Natural killer cell treated with Interleukin-12 subunit alpha and Interleukin-12 subunit beta and Interleukin-15 and Interleukin-18, amount 100 ng/mL, for 72 hours (primary cell): ENCODE data around the gene WDR13. TPM values are rescaled to one million over a fixed set of nuclear protein-coding genes. Genes with fewer than 3 reads are reported as not detected.
"Not testable (repeated sequence)": the region's sequence is repeated elsewhere in the genome, so short reads cannot be mapped to it uniquely, and the experiment has no call there.

Source experiments
- ATAC-seq, 2 donors: fragments of 150-1000 bp; cut with Tn5 transposase in 1 of 2; sonication (Bioruptor Pico), chemical (Tn5 transposase) in 1 of 2; 2 replicates each; pipeline ENCODE4 v1.10.0; 2021
- DNase-seq: peaks from one replicate; pipeline ENCODE4 v3.0.0; 2022; ENCODE audit warnings: low spot score
- H3K27ac Mint-ChIP-seq, 2 donors: 1 replicate in 1 of 2; 2 replicates in 1 of 2; pipeline ENCODE4 v1.8.0; 2022; ENCODE audit warnings: mixed read lengths in 2 of 2, mild to moderate bottlenecking in 1 of 2, moderate library complexity in 1 of 2
- H3K27me3 Mint-ChIP-seq, 2 donors: 1 replicate in 1 of 2; 2 replicates in 1 of 2; pipeline ENCODE4 v1.8.0; 2022; ENCODE audit warnings: mixed read lengths in 2 of 2
- H3K36me3 Mint-ChIP-seq: one replicate; pipeline ENCODE4 v1.8.0; 2022; ENCODE audit warnings: mixed read lengths
- H3K4me1 Mint-ChIP-seq, 2 donors: 1 replicate in 1 of 2; 2 replicates in 1 of 2; pipeline ENCODE4 v1.8.0; 2022; ENCODE audit warnings: low read depth in 2 of 2, mixed read lengths in 2 of 2, mild to moderate bottlenecking in 1 of 2
- H3K4me3 Mint-ChIP-seq: one replicate; pipeline ENCODE4 v1.8.0; 2022; ENCODE audit warnings: mixed read lengths
- H3K9me3 Mint-ChIP-seq: 2 replicates; pipeline ENCODE4 v1.8.0; 2022; ENCODE audit warnings: mixed read lengths
- total RNA-seq, 2 donors: library from RNA; stranded (reverse); gene quantifications; one replicate each; pipeline ENCODE4 v1.2.3, GENCODE V29; 2022

WDR13 gene
- 10 to 100 TPM; 39.7 to 64.7 TPM for total RNA-seq

GRCh38 chrX:48597353-48598264, at the start of gene WDR13:
Gene WDR13, plus strand, starts transcription at chrX:48597492. Its CDS starts 505 bp downstream, at chrX:48597997.
- no peaks in the 10 kb centered on the region for H3K9me3 Mint-ChIP-seq
- no peaks in the 10 kb centered on the region for H3K27me3 Mint-ChIP-seq
- peak; percentile 92 to 93 for ATAC-seq
- H3K4me1 Mint-ChIP-seq: peaks cover 9 to 15% of the 10 kb centered on the region in 2 donors
- peak; percentile 89 for DNase-seq
- peaks cover 3% of the 10 kb centered on the region for H3K36me3 Mint-ChIP-seq
- H3K27ac Mint-ChIP-seq: peak within 1 kb of the TSS; percentile 91 to 96
- peak within 1 kb of the TSS; percentile 94 for H3K4me3 Mint-ChIP-seq

- ATAC-seq (no peak), DNase-seq (no peak)
- Mint-ChIP-seq H3K4me1 (peaks cover 7 to 14% of the 10 kb centered on the region in 2 donors), H3K36me3 (peaks cover 10% of the 10 kb centered on the region), H3K9me3 (no peaks in the 10 kb centered on the region), H3K27me3 (no peaks in the 10 kb centered on the region), H3K4me3 (no peak overlapping the region), H3K27ac (no peak overlapping the region)
Measured at GRCh38 chrX:48548871-48549270, 48.4 kb upstream of the WDR13 start.

- not testable (repeated sequence) for H3K27me3 Mint-ChIP-seq, H3K4me1 Mint-ChIP-seq, DNase-seq, H3K9me3 Mint-ChIP-seq, H3K4me3 Mint-ChIP-seq, H3K36me3 Mint-ChIP-seq, ATAC-seq
- H3K27ac Mint-ChIP-seq: peak overlapping the region in 1 of 2 donors; percentile 70
Measured at GRCh38 chrX:48555731-48556325, 41.5 kb upstream of the WDR13 start.

DNA sequence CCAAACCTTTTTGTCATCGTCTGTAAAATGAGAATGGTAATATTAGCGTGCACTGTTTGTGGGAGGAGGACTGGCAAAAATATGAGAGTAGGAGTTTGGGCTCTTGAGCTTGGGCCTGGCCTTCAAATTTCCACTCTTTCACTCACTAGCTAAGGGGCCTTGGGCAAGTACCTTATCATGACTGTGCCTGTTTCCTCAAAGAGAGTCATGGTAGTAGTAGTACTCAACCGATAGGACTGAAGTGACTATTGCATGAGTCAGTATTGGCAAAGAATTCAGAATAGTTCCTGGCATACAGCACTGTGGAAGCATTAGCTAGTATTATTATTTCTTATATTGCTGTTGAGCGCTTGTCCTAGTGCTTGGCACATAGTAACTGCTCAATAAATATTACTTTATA, 39.0 kb upstream of the WDR13 start:
- peak overlapping the region; percentile 40 to 78 for H3K27ac Mint-ChIP-seq
- H3K4me1 Mint-ChIP-seq: peaks cover 0 to 4% of the 10 kb centered on the region in 2 donors
- H3K4me3 Mint-ChIP-seq: peak overlapping the region; percentile 51
- DNase-seq (no peak), ATAC-seq (peak; percentile 85 to 97)
- peaks cover 7% of the 10 kb centered on the region for H3K36me3 Mint-ChIP-seq
- no peaks in the 10 kb centered on the region for H3K9me3 Mint-ChIP-seq
- H3K27me3 Mint-ChIP-seq: peaks cover 0 to 4% of the 10 kb centered on the region in 2 donors

DNA sequence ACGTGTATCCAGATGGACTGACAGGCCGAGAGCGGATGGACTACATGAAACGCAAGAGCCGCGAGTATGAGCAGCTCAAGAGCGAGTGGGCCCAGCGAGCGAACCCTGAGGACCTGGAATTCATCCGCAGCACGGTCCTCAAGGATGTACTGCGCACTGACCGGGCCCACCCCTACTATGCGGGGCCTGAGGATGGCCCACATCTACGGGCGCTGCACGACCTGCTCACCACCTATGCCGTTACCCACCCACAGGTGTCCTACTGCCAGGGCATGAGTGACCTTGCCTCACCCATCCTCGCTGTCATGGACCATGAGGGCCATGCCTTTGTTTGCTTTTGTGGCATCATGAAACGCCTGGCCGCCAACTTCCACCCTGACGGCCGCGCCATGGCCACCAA, 37.7 kb upstream of the WDR13 start:
- DNase-seq (no peak), ATAC-seq (no peak)
- Mint-ChIP-seq H3K4me3 (no peak overlapping the region), H3K27ac (no peak overlapping the region), H3K4me1 (peaks cover 0 to 3% of the 10 kb centered on the region in 2 donors), H3K27me3 (peaks cover 0 to 3% of the 10 kb centered on the region in 2 donors), H3K9me3 (no peaks in the 10 kb centered on the region), H3K36me3 (peaks cover 5% of the 10 kb centered on the region)

- no peaks in the 10 kb centered on the region for H3K9me3 Mint-ChIP-seq
- no peaks in the 10 kb centered on the region for H3K27me3 Mint-ChIP-seq
- no peak overlapping the region for H3K4me3 Mint-ChIP-seq
- ATAC-seq: no peak
- no peak overlapping the region for H3K27ac Mint-ChIP-seq
- H3K36me3 Mint-ChIP-seq: peaks cover under 1% of the 10 kb centered on the region
- DNase-seq: no peak
- no peaks in the 10 kb centered on the region for H3K4me1 Mint-ChIP-seq
Measured at GRCh38 chrX:48560056-48560455, 37.2 kb upstream of the WDR13 start.

- no peaks in the 10 kb centered on the region for H3K4me1 Mint-ChIP-seq
- no peaks in the 10 kb centered on the region for H3K36me3 Mint-ChIP-seq
- H3K27ac Mint-ChIP-seq: no peak overlapping the region
- no peak overlapping the region for H3K4me3 Mint-ChIP-seq
- H3K9me3 Mint-ChIP-seq: no peaks in the 10 kb centered on the region
- no peak for DNase-seq
- ATAC-seq: no peak
- no peaks in the 10 kb centered on the region for H3K27me3 Mint-ChIP-seq
Measured at GRCh38 chrX:48560681-48561080, 36.6 kb upstream of the WDR13 start.

- H3K27me3 Mint-ChIP-seq: no peaks in the 10 kb centered on the region
- H3K27ac Mint-ChIP-seq: peak overlapping the region; percentile 60 to 62
- peaks cover 4% of the 10 kb centered on the region for H3K36me3 Mint-ChIP-seq
- no peaks in the 10 kb centered on the region for H3K9me3 Mint-ChIP-seq
- DNase-seq (no peak), ATAC-seq (peak; percentile 63 to 84)
- no peak overlapping the region for H3K4me3 Mint-ChIP-seq
- peaks cover 8 to 13% of the 10 kb centered on the region in 2 donors for H3K4me1 Mint-ChIP-seq
Measured at GRCh38 chrX:48569958-48570357, 27.3 kb upstream of the WDR13 start.

- ATAC-seq: peak in 1 of 2 donors; percentile 4
- H3K36me3 Mint-ChIP-seq: peaks cover 21% of the 10 kb centered on the region
Measured at GRCh38 chrX:48573690-48574269, 23.5 kb upstream of the WDR13 start.

DNA sequence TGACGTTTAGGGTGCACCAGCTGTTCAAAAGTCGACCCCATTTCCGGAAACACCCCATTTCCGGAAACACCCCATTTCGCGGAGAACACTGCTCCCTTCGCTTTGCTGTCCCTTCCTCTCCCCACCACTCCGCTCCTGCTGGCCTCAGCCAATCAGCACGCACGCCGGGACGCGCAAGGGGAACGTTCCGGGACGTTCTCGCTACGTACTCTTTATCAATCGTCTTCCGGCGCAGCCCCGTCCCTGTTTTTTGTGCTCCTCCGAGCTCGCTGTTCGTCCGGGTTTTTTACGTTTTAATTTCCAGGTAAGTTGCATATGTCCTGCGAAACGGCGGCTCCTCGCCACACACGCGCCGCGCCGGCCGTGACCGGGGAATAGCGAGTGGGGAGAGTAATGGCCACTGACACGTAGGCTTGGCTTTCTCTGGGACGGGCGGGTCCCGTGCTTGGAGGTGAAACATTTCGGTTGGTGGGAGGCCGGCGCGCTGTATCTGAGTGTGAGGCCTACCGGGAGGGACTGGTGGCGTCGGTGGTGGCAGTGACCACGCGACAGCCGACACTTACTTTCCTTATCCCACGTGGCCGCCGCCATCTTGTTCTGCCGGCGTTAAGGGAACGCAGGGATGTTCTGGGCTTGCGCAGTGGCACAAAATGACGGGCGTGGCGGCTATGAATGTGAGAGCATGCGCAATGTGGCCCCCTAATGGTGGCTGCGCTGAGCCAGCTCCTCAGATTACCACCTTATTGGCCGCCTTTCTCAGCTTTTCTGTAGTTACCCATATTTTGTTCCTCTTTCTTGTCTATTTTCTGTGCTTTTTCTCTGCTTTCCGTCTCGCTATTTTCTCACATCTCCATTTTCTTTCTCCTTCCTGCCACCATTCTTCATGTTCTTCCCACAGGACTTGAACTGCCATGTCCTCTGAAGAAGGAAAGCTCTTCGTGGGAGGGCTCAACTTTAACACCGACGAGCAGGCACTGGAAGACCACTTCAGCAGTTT, 22.7 kb upstream of the WDR13 start, which contains the start of gene RBM3:
Gene RBM3 (plus strand): TSS at position 215 of the 997 bp plus-strand sequence. CDS start 697 bp downstream, at position 912.
- DNase-seq (peak; percentile 95), ATAC-seq (peak; percentile 93 to 96)
- Mint-ChIP-seq H3K27me3 (no peaks in the 10 kb centered on the region), H3K4me1 (peaks cover 25 to 39% of the 10 kb centered on the region in 2 donors), H3K9me3 (no peaks in the 10 kb centered on the region), H3K4me3 (peak within 1 kb of the TSS; percentile 95), H3K27ac (peak within 1 kb of the TSS; percentile 99 to 100), H3K36me3 (peaks cover 26% of the 10 kb centered on the region)

More at GRCh38 chrX:48573690-48574269, 23.5 kb upstream of the WDR13 start:
- no peak for DNase-seq
- H3K27ac Mint-ChIP-seq: peak overlapping the region; percentile 99 to 100
- H3K4me3 Mint-ChIP-seq: peak overlapping the region; percentile 95
- H3K4me1 Mint-ChIP-seq: peaks cover 22 to 35% of the 10 kb centered on the region in 2 donors
- H3K27me3 Mint-ChIP-seq: no peaks in the 10 kb centered on the region
- no peaks in the 10 kb centered on the region for H3K9me3 Mint-ChIP-seq

GRCh38 chrX:48575642-48576041, 21.6 kb upstream of the WDR13 start:
- peaks cover 25 to 43% of the 10 kb centered on the region in 2 donors for H3K4me1 Mint-ChIP-seq
- ATAC-seq (no peak), DNase-seq (no peak)
- H3K4me3 Mint-ChIP-seq: peak overlapping the region; percentile 95
- no peaks in the 10 kb centered on the region for H3K27me3 Mint-ChIP-seq
- peak overlapping the region; percentile 99 to 100 for H3K27ac Mint-ChIP-seq
- H3K36me3 Mint-ChIP-seq: peaks cover 30% of the 10 kb centered on the region
- H3K9me3 Mint-ChIP-seq: no peaks in the 10 kb centered on the region

DNA sequence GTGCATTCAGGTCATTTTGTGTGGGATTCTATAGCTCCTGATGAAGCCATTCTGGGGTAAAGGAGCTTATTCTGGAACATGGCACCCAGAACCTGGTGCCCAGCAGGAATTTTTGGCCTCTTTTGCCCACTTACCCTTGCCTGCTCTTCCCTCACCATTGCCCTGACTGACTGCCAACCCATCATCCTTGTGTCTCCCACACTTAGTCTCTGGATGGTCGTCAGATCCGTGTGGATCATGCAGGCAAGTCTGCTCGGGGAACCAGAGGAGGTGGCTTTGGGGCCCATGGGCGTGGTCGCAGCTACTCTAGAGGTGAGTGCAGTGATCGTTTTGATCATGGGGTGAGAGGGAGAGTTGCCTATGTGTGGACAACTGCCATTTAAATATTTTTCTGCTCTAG, 21.2 kb upstream of the WDR13 start:
- Mint-ChIP-seq H3K27me3 (no peaks in the 10 kb centered on the region), H3K36me3 (peaks cover 30% of the 10 kb centered on the region)

More for the DNA sequence above, 21.2 kb upstream of the WDR13 start:
- no peaks in the 10 kb centered on the region for H3K9me3 Mint-ChIP-seq
- no peak for DNase-seq
- H3K27ac Mint-ChIP-seq: peak overlapping the region; percentile 99 to 100
- H3K4me3 Mint-ChIP-seq: peak overlapping the region; percentile 95
- no peak for ATAC-seq
- H3K4me1 Mint-ChIP-seq: peaks cover 25 to 43% of the 10 kb centered on the region in 2 donors
